ENCODE results near the gene CD28.
A peak's percentile ranks its signal among the peaks of the same experiment; 100 is the strongest.

The CD28 gene

GRCh38 chr2:203662951-203663350 is 43.5 kb upstream of the CD28 start:
- no peak overlapping the region for H3K4me3 Mint-ChIP-seq
- no peaks in the 10 kb centered on the region for H3K36me3 Mint-ChIP-seq (ENCODE audit: low read depth)
- H3K27ac Mint-ChIP-seq, result peak overlapping the region; percentile 50 to 78 (median 64)
- no peak for TF ChIP-seq CTCF (IDR thresholded peaks at IDR 0.05; ENCODE audit: unreplicated experiment in 3 of 3)
- H3K27me3 Mint-ChIP-seq (ENCODE audit: low read depth), result peaks cover 4% of the 10 kb centered on the region
- H3K4me1 Mint-ChIP-seq, result peaks cover 9% of the 10 kb centered on the region
- no peaks in the 10 kb centered on the region for H3K9me3 Mint-ChIP-seq

DNA sequence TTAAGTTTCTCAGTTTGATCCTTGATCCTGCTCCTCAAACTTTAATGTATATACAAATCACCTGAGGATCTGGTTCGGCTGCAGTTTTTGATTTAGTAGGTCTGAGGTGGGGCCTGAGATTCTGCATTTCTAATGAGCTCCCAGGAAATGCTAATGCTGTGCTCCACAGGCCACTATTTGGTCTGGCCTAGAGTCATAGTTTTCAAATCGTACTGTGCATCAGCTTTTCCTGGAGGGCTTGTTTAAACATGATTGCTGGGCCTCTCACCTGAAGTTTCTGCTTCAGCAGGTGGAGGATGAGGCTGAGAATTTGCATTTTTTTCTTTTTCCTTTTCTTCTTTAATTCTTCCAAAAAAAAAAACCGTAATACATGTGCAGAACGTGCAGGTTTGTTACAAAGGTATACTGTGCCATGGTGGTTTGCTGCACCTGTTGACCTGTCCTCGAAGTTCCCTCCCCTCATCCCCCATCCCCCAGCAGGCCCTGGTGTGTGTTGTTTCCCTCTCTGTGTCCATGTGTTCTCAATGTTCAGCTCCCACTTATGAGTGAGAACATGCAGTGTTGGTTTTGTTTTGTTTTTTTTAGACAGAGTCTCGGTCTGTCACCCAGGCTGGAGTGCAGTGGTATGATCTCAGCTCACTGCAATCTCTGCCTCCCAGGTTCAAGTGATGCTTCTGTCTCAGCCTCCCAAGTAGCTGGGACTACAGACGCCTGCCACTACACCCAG is 42.2 kb upstream of the CD28 start:
- Mint-ChIP-seq H3K4me1 (peaks cover 9% of the 10 kb centered on the region), H3K27me3 (ENCODE audit: low read depth) (no peaks in the 10 kb centered on the region), H3K4me3 (no peak overlapping the region), H3K9me3 (no peaks in the 10 kb centered on the region), H3K36me3 (ENCODE audit: low read depth) (no peaks in the 10 kb centered on the region), H3K27ac (peak overlapping the region in 2 of 3 experiments; percentile 31 to 82)
- no peak for TF ChIP-seq CTCF (IDR thresholded peaks at IDR 0.05; ENCODE audit: unreplicated experiment in 3 of 3)

DNA sequence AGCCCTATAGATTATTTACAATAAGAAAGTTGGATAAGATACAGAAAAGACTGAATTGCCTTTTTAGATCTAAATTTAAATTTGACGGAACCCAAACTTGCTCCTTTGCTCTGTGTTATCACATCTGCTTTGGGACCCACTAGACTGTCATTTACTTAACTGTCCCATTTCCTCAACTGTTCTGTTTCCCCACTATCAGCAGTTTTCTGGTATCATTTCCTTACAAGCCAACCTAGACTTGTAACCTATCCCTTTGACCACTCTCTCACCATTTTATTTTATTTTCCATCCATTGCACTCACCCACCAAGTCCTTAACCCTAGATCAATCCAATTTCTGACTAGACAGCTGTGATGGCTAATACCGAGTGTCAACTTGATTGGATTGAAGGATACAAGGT is 38.6 kb upstream of the CD28 start:
- no peaks in the 10 kb centered on the region for H3K27me3 Mint-ChIP-seq (ENCODE audit: low read depth)
- no peak overlapping the region for H3K4me3 Mint-ChIP-seq
- no peaks in the 10 kb centered on the region for H3K9me3 Mint-ChIP-seq
- H3K4me1 Mint-ChIP-seq, result peaks cover 6% of the 10 kb centered on the region
- TF ChIP-seq CTCF (IDR thresholded peaks at IDR 0.05; ENCODE audit: unreplicated experiment in 3 of 3), result no peak
- no peaks in the 10 kb centered on the region for H3K36me3 Mint-ChIP-seq (ENCODE audit: low read depth)
- H3K27ac Mint-ChIP-seq, result no peak overlapping the region

DNA sequence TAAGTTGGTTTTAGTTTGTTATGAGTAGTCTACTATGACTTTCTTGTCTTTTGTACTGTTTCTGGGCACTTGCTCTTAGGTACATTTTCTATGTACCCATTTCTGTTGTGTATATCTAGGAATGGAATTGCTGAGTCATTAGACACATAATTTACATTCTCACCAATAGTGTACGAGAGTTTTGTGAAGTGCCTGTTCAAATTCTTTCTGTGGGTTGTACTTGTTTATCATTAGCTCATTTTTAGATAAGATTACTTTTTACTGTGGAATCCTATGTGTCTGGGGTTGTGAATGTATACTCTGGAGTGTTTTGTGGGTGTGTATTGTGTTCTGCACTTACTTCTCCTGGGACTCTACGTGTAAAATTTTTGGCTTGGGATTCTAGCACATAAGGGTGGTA is 36.6 kb upstream of the CD28 start:
- H3K4me1 Mint-ChIP-seq, result peaks cover 7% of the 10 kb centered on the region
- H3K36me3 Mint-ChIP-seq (ENCODE audit: low read depth), result no peaks in the 10 kb centered on the region
- TF ChIP-seq CTCF (IDR thresholded peaks at IDR 0.05; ENCODE audit: unreplicated experiment in 3 of 3), result no peak
- no peak overlapping the region for H3K27ac Mint-ChIP-seq
- no peak overlapping the region for H3K4me3 Mint-ChIP-seq
- no peaks in the 10 kb centered on the region for H3K27me3 Mint-ChIP-seq (ENCODE audit: low read depth)
- H3K9me3 Mint-ChIP-seq, result peaks cover 6% of the 10 kb centered on the region

GRCh38 chr2:203670939-203671338 is 35.5 kb upstream of the CD28 start:
- Mint-ChIP-seq H3K4me1 (peaks cover 9% of the 10 kb centered on the region), H3K9me3 (peaks cover 6% of the 10 kb centered on the region), H3K36me3 (ENCODE audit: low read depth) (no peaks in the 10 kb centered on the region), H3K4me3 (no peak overlapping the region), H3K27me3 (ENCODE audit: low read depth) (no peaks in the 10 kb centered on the region), H3K27ac (no peak overlapping the region)
- no peak for TF ChIP-seq CTCF (IDR thresholded peaks at IDR 0.05; ENCODE audit: unreplicated experiment in 3 of 3)

DNA sequence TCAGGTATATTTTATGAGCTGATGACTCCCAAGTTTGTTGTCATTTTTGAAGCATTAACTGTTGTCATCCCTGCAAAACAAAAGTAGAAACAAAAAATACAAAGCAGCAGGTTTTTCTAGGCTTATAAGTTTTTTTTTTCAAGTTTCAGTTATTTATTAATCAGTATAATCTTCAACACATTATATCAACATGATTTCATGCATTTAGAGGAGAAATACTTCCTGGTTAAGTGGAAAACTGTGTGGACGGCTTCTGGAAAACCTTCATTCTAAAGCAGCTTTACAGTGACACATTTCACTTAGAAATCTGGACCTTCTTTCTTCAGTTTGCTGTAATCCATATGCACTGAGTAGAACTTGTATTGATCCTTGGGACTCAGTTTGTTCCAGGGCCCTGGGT is 34.6 kb upstream of the CD28 start:
- H3K27ac Mint-ChIP-seq, result no peak overlapping the region
- H3K4me1 Mint-ChIP-seq, result peaks cover 15% of the 10 kb centered on the region
- H3K27me3 Mint-ChIP-seq (ENCODE audit: low read depth), result no peaks in the 10 kb centered on the region
- H3K4me3 Mint-ChIP-seq, result no peak overlapping the region
- peaks cover 6% of the 10 kb centered on the region for H3K9me3 Mint-ChIP-seq
- no peaks in the 10 kb centered on the region for H3K36me3 Mint-ChIP-seq (ENCODE audit: low read depth)
- TF ChIP-seq CTCF (IDR thresholded peaks at IDR 0.05; ENCODE audit: unreplicated experiment in 3 of 3), result no peak

Measured in nephron (organoid).